ENCODE results near the gene SLC4A2. TPM values are rescaled to one million over a fixed set of nuclear protein-coding genes. Genes with fewer than 3 reads are reported as not detected.
"Not testable (repeated sequence)": the region's sequence is repeated elsewhere in the genome, so short reads cannot be mapped to it uniquely, and the experiment has no call there.

The SLC4A2 gene
- total RNA-seq, 2 donors from 2014 or later = 265 to 284 TPM

- Mint-ChIP-seq H3K4me1 (peaks cover 21% of the 10 kb centered on the region), H3K27ac (no peak overlapping the region), H3K27me3 (ENCODE audit: insufficient read depth) (peaks cover 48% of the 10 kb centered on the region), H3K36me3 (ENCODE audit: low read depth) (no peaks in the 10 kb centered on the region), H3K9me3 (no peaks in the 10 kb centered on the region), H3K4me3 (no peak overlapping the region)
- H3K9ac ChIP-seq (ENCODE audit: extremely low read depth, low read length, poor library complexity, severe bottlenecking) = no peak overlapping the region
- 67 to 88% methylated on average over 1 of the region's 1 CpG for whole genome bisulfite sequencing, 2 experiments (ENCODE audit: insufficient coverage in 1 of 2, insufficient read length in 1 of 2)
- H3K4me3 ChIP-seq (ENCODE audit: low read length) = no peak overlapping the region
- H3K27me3 ChIP-seq (ENCODE audit: control insufficient read depth, insufficient read depth, low read length, poor library complexity, severe bottlenecking) = no peaks in the 10 kb centered on the region
- no peaks in the 10 kb centered on the region for H3K9me3 ChIP-seq (ENCODE audit: control insufficient read depth, low read length)
- no peaks in the 10 kb centered on the region for H3K36me3 ChIP-seq (ENCODE audit: control insufficient read depth, insufficient read depth, low read length)
- H3K27ac ChIP-seq (ENCODE audit: low read depth, low read length) = no peak overlapping the region
- no peak for DNase-seq
- H3K4me1 ChIP-seq (ENCODE audit: control insufficient read depth, insufficient read depth, low read length) = peaks cover 9% of the 10 kb centered on the region
- TF ChIP-seq, protein P1, sequence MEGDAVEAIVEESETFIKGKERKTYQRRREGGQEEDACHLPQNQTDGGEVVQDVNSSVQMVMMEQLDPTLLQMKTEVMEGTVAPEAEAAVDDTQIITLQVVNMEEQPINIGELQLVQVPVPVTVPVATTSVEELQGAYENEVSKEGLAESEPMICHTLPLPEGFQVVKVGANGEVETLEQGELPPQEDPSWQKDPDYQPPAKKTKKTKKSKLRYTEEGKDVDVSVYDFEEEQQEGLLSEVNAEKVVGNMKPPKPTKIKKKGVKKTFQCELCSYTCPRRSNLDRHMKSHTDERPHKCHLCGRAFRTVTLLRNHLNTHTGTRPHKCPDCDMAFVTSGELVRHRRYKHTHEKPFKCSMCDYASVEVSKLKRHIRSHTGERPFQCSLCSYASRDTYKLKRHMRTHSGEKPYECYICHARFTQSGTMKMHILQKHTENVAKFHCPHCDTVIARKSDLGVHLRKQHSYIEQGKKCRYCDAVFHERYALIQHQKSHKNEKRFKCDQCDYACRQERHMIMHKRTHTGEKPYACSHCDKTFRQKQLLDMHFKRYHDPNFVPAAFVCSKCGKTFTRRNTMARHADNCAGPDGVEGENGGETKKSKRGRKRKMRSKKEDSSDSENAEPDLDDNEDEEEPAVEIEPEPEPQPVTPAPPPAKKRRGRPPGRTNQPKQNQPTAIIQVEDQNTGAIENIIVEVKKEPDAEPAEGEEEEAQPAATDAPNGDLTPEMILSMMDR (conservative IDR thresholded peaks at IDR 0.05) = no peak
Observed at GRCh38 chr7:151011097-151011409, 48.3 kb upstream of the SLC4A2 start.

- not testable (repeated sequence) for H3K27me3 ChIP-seq (ENCODE audit: control insufficient read depth, insufficient read depth, low read length, poor library complexity, severe bottlenecking); H3K36me3 ChIP-seq (ENCODE audit: control insufficient read depth, insufficient read depth, low read length); H3K4me3 Mint-ChIP-seq; DNase-seq; H3K4me1 ChIP-seq (ENCODE audit: control insufficient read depth, insufficient read depth, low read length); H3K36me3 Mint-ChIP-seq (ENCODE audit: low read depth); H3K9ac ChIP-seq (ENCODE audit: extremely low read depth, low read length, poor library complexity, severe bottlenecking); H3K27ac Mint-ChIP-seq; H3K27ac ChIP-seq (ENCODE audit: low read depth, low read length); H3K9me3 ChIP-seq (ENCODE audit: control insufficient read depth, low read length); H3K4me3 ChIP-seq (ENCODE audit: low read length); H3K9me3 Mint-ChIP-seq
- Mint-ChIP-seq H3K4me1 (peaks cover 21% of the 10 kb centered on the region), H3K27me3 (ENCODE audit: insufficient read depth) (peaks cover 53% of the 10 kb centered on the region)
- 86 to 88% methylated on average over 10 to 12 of the region's 12 CpGs for WGBS, 2 experiments (ENCODE audit: insufficient coverage in 1 of 2, insufficient read length in 1 of 2)
Observed at GRCh38 chr7:151011616-151012015, 47.8 kb upstream of the SLC4A2 start.

DNA sequence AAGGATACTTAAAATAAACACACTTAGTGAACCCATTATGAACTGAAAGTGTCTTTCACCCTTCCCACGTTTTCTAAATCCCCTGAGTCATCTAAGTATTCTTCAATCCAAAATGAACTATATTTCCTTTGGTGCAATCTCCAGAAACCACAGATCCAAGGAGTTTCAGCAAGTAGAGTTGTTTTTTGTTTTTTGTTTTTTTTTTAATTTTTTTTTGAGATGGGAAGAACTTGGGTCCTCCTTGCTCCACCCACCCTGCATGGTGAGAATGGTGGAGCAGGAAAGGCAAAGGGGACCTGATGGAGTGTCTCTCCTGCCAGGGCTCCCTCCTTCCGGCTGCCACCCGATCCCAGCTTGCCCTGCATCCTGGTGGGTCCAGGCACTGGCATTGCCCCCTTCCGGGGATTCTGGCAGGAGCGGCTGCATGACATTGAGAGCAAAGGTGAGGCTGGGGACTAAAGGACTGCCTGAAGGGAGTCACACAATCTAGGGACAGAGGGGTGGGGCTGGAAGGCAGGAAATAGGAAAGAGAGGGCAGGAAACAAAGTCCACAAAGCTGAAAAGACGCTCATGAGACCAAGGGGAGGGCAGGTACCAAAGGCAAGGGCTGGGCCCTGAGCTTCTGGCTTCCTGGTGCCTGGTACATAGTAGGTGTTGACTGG, 47.2 kb upstream of the SLC4A2 start:
- Histone ChIP-seq H3K27ac (ENCODE audit: low read depth, low read length) (no peak overlapping the region), H3K4me1 (ENCODE audit: control insufficient read depth, insufficient read depth, low read length) (peaks cover 9% of the 10 kb centered on the region), H3K9ac (ENCODE audit: extremely low read depth, low read length, poor library complexity, severe bottlenecking) (no peak overlapping the region), H3K4me3 (ENCODE audit: low read length) (no peak overlapping the region), H3K36me3 (ENCODE audit: control insufficient read depth, insufficient read depth, low read length) (no peaks in the 10 kb centered on the region), H3K27me3 (ENCODE audit: control insufficient read depth, insufficient read depth, low read length, poor library complexity, severe bottlenecking) (peaks cover 8% of the 10 kb centered on the region), H3K9me3 (ENCODE audit: control insufficient read depth, low read length) (no peaks in the 10 kb centered on the region)
- H3K27me3 Mint-ChIP-seq (ENCODE audit: insufficient read depth) = peaks cover 59% of the 10 kb centered on the region
- DNase-seq = peak; percentile 52
- no peaks in the 10 kb centered on the region for H3K9me3 Mint-ChIP-seq
- H3K4me3 Mint-ChIP-seq = no peak overlapping the region
- 77 to 88% methylated on average over 2 to 6 of the region's 6 CpGs for WGBS, 2 experiments (ENCODE audit: insufficient coverage in 1 of 2, insufficient read length in 1 of 2)
- no peaks in the 10 kb centered on the region for H3K36me3 Mint-ChIP-seq (ENCODE audit: low read depth)
- TF ChIP-seq, protein P1 (conservative IDR thresholded peaks at IDR 0.05) = no peak
- H3K27ac Mint-ChIP-seq = peak overlapping the region; percentile 2
- peaks cover 21% of the 10 kb centered on the region for H3K4me1 Mint-ChIP-seq

GRCh38 chr7:151012911-151013347, 46.5 kb upstream of the SLC4A2 start:
- H3K4me3 ChIP-seq (ENCODE audit: low read length) = no peak overlapping the region
- H3K27ac ChIP-seq (ENCODE audit: low read depth, low read length) = no peak overlapping the region
- WGBS, 2 experiments (ENCODE audit: insufficient coverage in 1 of 2, insufficient read length in 1 of 2) = 34 to 59% methylated on average over 14 to 23 of the region's 23 CpGs
- peak overlapping the region; percentile 31 for H3K4me3 Mint-ChIP-seq
- no peaks in the 10 kb centered on the region for H3K9me3 Mint-ChIP-seq
- H3K36me3 ChIP-seq (ENCODE audit: control insufficient read depth, insufficient read depth, low read length) = no peaks in the 10 kb centered on the region
- H3K27me3 Mint-ChIP-seq (ENCODE audit: insufficient read depth) = peaks cover 66% of the 10 kb centered on the region
- H3K27me3 ChIP-seq (ENCODE audit: control insufficient read depth, insufficient read depth, low read length, poor library complexity, severe bottlenecking) = peaks cover 15% of the 10 kb centered on the region
- peaks cover 9% of the 10 kb centered on the region for H3K4me1 ChIP-seq (ENCODE audit: control insufficient read depth, insufficient read depth, low read length)
- TF ChIP-seq, protein P1 (conservative IDR thresholded peaks at IDR 0.05) = peak; percentile 79
- peaks cover 21% of the 10 kb centered on the region for H3K4me1 Mint-ChIP-seq
- DNase-seq = peak; percentile 87
- H3K36me3 Mint-ChIP-seq (ENCODE audit: low read depth) = no peaks in the 10 kb centered on the region
- no peaks in the 10 kb centered on the region for H3K9me3 ChIP-seq (ENCODE audit: control insufficient read depth, low read length)
- H3K9ac ChIP-seq (ENCODE audit: extremely low read depth, low read length, poor library complexity, severe bottlenecking) = no peak overlapping the region
- H3K27ac Mint-ChIP-seq = peak overlapping the region; percentile 2
